ENCODE results near the gene YPEL2. TPM values are rescaled to one million over a fixed set of nuclear protein-coding genes. Genes with fewer than 3 reads are reported as not detected.

The YPEL2 gene
- total and polyA plus RNA-seq, 2 donors (not counting 3 experiments of a cell fraction or from before 2014, with no cell fraction given), result 36.5 to 66.8 TPM

DNA sequence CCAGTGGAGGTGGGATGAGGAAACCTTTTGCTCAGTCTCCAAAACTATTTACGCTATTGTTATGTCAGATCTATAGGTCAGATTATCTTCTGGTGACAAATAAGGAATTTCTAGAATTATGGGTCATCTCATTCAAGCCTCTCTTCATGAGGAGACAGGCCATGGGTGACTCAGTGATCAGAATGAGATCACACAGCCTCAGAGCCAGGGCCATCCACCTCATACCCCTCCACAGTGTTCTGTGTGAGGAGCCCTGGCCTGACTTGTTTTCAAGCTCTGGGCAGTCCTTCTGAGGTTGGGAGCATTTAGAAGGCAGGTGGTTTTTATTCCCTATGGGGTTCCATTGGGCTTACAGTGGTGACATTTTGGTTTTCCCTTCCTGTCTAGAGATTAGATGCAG lies 26.5 kb downstream of the YPEL2 start:
- ChIA-PET CTCF (no interaction called here), POLR2A (no interaction called here)
- H3K79me2 ChIP-seq (ENCODE audit: control insufficient read depth, insufficient read depth, low read length), result peaks cover 8% of the 10 kb centered on the region
- DNase-seq (ENCODE audit: low read depth, low spot score), result no peak
- peaks cover 6 to 33% of the 10 kb centered on the region in 2 experiments for H3K36me3 ChIP-seq (ENCODE audit: control insufficient read depth in 2 of 2, extremely low read depth in 1 of 2, insufficient read depth in 2 of 2, low read length in 2 of 2)
- no peaks in the 10 kb centered on the region for H3K9me1 ChIP-seq (replicated peaks; ENCODE audit: control insufficient read depth, extremely low read depth, insufficient read depth, low read length)
- H3K9me3 ChIP-seq (replicated peaks; ENCODE audit: control insufficient read depth, insufficient read depth, low read length), result no peaks in the 10 kb centered on the region
- no peak overlapping the region for H3K4me3 ChIP-seq (replicated peaks in 1 of 3; ENCODE audit: insufficient read depth in 1 of 3, low read depth in 1 of 3, low read length in 3 of 3)
- intact Hi-C loops (cut with micrococcal nuclease) (no loop called here), dilution Hi-C loops (cut with MboI; ENCODE audit: extremely low pct_ligation_motif_present, low sequenced_read_pairs) (no loop called here)
- no peak overlapping the region for H2AFZ ChIP-seq (ENCODE audit: low read depth, low read length)
- peaks cover 3% of the 10 kb centered on the region for H4K20me1 ChIP-seq (replicated peaks; ENCODE audit: control insufficient read depth, extremely low read depth, insufficient read depth, low read length)
- H3K4me2 ChIP-seq (ENCODE audit: insufficient read depth, low read length), result no peak overlapping the region
- TF ChIP-seq, protein P1, sequence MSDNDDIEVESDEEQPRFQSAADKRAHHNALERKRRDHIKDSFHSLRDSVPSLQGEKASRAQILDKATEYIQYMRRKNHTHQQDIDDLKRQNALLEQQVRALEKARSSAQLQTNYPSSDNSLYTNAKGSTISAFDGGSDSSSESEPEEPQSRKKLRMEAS (IDR thresholded peaks at IDR 0.05; ENCODE audit: insufficient read depth, insufficient read length), result no peak
- no peak for TF ChIP-seq POLR2AphosphoS5 (IDR thresholded peaks at IDR 0.05; ENCODE audit: insufficient read depth, low read depth, low read length)
- TF ChIP-seq, protein P2, sequence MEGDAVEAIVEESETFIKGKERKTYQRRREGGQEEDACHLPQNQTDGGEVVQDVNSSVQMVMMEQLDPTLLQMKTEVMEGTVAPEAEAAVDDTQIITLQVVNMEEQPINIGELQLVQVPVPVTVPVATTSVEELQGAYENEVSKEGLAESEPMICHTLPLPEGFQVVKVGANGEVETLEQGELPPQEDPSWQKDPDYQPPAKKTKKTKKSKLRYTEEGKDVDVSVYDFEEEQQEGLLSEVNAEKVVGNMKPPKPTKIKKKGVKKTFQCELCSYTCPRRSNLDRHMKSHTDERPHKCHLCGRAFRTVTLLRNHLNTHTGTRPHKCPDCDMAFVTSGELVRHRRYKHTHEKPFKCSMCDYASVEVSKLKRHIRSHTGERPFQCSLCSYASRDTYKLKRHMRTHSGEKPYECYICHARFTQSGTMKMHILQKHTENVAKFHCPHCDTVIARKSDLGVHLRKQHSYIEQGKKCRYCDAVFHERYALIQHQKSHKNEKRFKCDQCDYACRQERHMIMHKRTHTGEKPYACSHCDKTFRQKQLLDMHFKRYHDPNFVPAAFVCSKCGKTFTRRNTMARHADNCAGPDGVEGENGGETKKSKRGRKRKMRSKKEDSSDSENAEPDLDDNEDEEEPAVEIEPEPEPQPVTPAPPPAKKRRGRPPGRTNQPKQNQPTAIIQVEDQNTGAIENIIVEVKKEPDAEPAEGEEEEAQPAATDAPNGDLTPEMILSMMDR (IDR thresholded peaks at IDR 0.05; ENCODE audit: extremely low read depth in 1 of 2, insufficient read depth in 1 of 2, low read depth in 1 of 2, low read length in 2 of 2), result no peak
- FAIRE-seq, result no peak
- no TSS peak for BruUV-seq (replicated peaks)
- H3K27ac ChIP-seq (ENCODE audit: insufficient read depth, low read depth, low read length), result peak overlapping the region; percentile 8
- H3K27me3 ChIP-seq (ENCODE audit: control insufficient read depth in 2 of 2, insufficient read depth in 2 of 2, low read length in 2 of 2), result no peaks in the 10 kb centered on the region
- no peak overlapping the region for H3K9ac ChIP-seq (replicated peaks; ENCODE audit: extremely low read depth, insufficient read depth, low read length)
- peaks cover 24% of the 10 kb centered on the region for H3K4me1 ChIP-seq (ENCODE audit: control insufficient read depth, extremely low read depth, insufficient read depth, low read length)

DNA sequence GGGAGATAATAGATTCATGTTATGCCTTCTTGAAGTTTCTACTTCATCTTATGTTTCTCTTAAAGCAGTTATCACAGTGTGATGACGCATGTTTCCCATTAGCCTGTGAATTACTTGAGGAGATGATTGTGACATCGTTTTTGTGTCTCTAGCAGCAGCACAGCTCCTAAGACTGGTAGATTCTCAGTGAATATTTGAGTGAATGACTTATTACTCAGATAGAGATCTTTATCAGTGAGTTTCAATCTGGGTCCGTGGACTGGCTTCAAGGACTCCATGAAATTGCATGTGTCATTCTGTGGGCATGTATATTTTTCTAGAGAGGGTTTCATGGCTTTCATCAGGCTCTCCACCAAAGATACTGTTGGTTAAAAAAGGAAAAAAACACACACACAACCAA lies 29.9 kb downstream of the YPEL2 start:
- Histone ChIP-seq H3K9me1 (replicated peaks; ENCODE audit: control insufficient read depth, extremely low read depth, insufficient read depth, low read length) (no peaks in the 10 kb centered on the region), H3K9me3 (replicated peaks; ENCODE audit: control insufficient read depth, insufficient read depth, low read length) (no peaks in the 10 kb centered on the region), H3K4me1 (ENCODE audit: control insufficient read depth, extremely low read depth, insufficient read depth, low read length) (peaks cover 38% of the 10 kb centered on the region), H3K9ac (replicated peaks; ENCODE audit: extremely low read depth, insufficient read depth, low read length) (no peak overlapping the region), H3K79me2 (ENCODE audit: control insufficient read depth, insufficient read depth, low read length) (peaks cover 12% of the 10 kb centered on the region), H4K20me1 (replicated peaks; ENCODE audit: control insufficient read depth, extremely low read depth, insufficient read depth, low read length) (no peaks in the 10 kb centered on the region), H3K4me2 (ENCODE audit: insufficient read depth, low read length) (peak overlapping the region; percentile 37), H3K27me3 (ENCODE audit: control insufficient read depth in 2 of 2, insufficient read depth in 2 of 2, low read length in 2 of 2) (no peaks in the 10 kb centered on the region), H2AFZ (ENCODE audit: low read depth, low read length) (no peak overlapping the region), H3K27ac (ENCODE audit: insufficient read depth, low read depth, low read length) (no peak overlapping the region), H3K36me3 (ENCODE audit: control insufficient read depth in 2 of 2, extremely low read depth in 1 of 2, insufficient read depth in 2 of 2, low read length in 2 of 2) (peaks cover 7 to 18% of the 10 kb centered on the region in 2 experiments), H3K4me3 (replicated peaks in 1 of 3; ENCODE audit: insufficient read depth in 1 of 3, low read depth in 1 of 3, low read length in 3 of 3) (no peak overlapping the region)
- peak; percentile 31 for DNase-seq (ENCODE audit: low read depth, low spot score)
- no TSS peak for BruUV-seq (replicated peaks)
- dilution Hi-C loops (cut with MboI; ENCODE audit: extremely low pct_ligation_motif_present, low sequenced_read_pairs) (no loop called here), intact Hi-C loops (cut with micrococcal nuclease) (no loop called here)
- ChIA-PET POLR2A (no interaction called here), CTCF (interaction anchor here (0.8 to 1.8 kb wide), 6 partner anchors 8 to 32 kb away, joined by 3 to 7 read pairs (median 4); no protein-coding TSS in a partner anchor)
- TF ChIP-seq GATA2 (IDR thresholded peaks at IDR 0.05; ENCODE audit: insufficient read depth, insufficient read length, low read depth, low read length), result peak; percentile 78
- TF ChIP-seq, protein P1 (IDR thresholded peaks at IDR 0.05; ENCODE audit: insufficient read depth, insufficient read length), result no peak
- FAIRE-seq, result peak; percentile 24
